Measurements from ENCODE around the gene MRPL24.
A peak's percentile ranks its signal among the peaks of the same experiment; 100 is the strongest.
"Not testable (repeated sequence)": the region's sequence is repeated elsewhere in the genome, so short reads cannot be mapped to it uniquely, and the experiment has no call there.

Gene MRPL24

DNA sequence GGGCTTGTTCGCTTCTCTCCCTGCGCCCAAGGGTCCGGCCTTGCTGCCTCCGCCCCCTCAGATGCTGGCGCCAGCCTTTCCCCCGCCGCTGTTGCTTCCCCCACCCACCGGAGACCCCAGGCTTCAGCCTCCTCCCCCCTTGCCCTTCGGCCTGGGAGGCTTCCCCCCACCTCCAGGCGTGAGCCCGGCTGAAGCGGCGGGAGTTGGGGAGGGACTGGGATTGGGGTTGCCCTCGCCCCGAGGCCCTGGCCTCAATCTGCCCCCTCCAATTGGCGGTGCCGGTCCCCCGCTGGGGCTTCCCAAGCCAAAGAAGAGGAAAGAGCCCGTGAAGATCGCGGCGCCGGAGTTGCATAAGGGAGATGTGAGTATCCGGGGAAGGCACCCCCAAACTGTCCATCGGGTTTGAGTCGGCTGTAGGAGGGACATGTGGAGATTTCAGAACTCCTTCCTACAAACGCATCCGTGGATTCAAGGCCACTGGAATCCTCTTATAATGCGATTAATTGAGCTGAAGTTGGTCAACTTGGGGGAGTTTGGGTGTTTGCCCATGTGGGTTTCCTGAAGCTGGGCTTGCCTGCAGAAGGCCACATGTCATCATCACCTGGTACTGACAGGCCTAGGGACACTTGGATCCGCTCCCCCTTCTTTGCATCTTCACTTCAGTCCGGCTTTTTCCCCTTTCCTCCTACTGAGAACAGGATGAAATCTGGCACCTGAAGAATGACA is 27.2 kb upstream of the MRPL24 start:
- H3K4me3 ChIP-seq (ENCODE audit: low read length) = peak overlapping the region; percentile 84
- TF ChIP-seq ZNF274 (IDR thresholded peaks at IDR 0.05; ENCODE audit: low read depth, low read length) = no peak

DNA sequence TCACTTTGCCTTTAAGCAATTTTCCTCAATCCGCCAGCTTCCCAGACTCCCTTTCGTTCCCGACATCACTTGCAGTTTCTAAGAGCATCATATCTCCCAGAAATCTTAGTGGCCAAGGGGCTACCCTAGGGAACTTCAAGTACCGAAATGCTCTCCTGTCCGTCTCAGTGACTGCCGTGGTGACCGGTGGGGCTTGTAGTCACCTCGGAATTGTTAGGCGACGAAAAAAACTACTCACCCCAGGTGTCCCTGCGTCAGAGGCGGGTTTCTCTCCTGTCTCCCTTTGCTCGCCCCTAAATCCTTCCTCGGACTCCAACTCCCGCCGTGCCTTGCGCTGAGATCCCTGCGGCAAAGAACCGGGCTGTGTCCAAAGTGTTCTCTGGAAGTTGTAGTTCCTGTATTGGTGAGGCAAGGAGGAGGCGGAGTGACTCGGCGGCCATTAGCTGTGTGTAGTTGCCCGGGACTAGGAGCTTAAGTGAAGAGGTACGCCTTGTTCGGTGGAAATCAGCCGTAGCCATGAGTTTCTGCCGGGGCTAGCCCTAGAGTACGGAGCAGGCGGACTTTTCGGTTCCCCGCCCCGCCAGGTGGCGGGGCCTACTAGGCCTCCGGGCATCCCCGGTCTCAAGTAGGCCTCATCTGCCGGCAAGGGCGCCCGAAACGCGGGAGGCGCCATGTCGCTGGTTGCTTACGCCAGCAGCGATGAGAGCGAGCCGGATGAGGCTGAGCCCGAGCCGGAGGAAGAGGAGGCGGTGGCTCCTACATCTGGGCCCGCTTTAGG is 26.4 kb upstream of the MRPL24 start, which contains the start of gene PRCC:
Gene PRCC (plus strand): TSS at position 435 of the 778 bp plus-strand sequence. CDS start 237 bp downstream, at position 672.
- peak within 1 kb of the TSS; percentile 84 for H3K4me3 ChIP-seq (ENCODE audit: low read length)
- no peak for TF ChIP-seq ZNF274 (IDR thresholded peaks at IDR 0.05; ENCODE audit: low read depth, low read length)

DNA sequence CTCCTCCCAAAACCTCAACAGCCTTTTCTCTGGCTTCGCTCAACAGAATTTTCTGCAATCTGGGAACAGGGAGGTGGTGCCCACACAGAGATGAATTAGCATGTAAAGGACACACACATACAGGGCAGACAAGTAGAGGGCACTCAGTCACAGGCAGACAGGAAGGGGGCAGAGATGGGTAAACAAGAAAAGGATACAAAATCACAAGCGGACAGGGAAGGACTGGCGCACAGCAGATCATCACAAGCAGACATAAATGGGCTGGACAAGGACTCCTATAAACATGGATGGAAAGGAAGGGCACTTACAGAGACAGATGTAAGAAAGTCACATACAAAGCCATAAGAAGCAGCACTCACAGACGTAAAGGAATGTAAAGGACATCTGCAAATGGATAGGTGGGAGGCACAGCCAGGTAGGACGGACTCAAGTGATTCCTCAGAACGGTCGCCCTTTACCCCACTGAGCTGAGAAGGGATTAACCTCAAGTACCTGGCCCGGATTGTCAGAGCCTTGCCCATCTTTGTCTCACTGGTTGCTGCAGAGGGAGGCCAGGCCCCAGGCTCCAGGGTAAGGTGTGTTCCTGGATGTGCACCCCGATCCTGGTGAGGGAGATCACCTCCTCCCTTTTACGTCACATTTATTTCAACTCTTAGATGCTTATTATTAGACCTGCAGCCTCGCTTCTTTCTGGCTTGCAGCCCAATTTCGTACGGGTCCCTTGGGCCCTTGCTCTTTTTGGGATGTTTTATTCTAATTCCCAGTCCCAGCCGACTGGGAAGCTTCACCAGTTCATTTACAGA is 25.6 kb upstream of the MRPL24 start:
- no peak for TF ChIP-seq ZNF274 (IDR thresholded peaks at IDR 0.05; ENCODE audit: low read depth, low read length)
- H3K4me3 ChIP-seq (ENCODE audit: low read length) = peak overlapping the region; percentile 82

DNA sequence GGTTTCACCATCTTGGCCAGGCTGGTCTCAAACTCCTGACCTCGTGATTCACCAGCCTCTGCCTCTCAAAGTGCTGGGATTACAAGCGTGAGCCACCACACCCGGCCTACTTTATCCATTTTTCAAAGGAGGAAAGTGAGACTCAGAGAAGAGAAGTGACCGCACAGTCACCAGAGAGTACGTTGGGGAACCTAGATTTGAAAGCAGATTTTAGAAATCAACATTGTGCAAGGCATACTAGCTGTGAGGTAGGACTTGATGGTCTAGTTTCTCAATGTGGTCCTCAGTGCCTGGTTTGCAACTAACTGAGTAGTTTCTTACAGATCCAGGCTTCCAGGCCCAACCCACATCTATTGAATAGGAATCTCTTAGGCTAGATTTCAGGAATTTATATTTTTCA is 24.8 kb upstream of the MRPL24 start:
- peak overlapping the region; percentile 82; the same call in 1 of the 2 replicates for H3K4me3 ChIP-seq (ENCODE audit: low read length)
- no peak for TF ChIP-seq ZNF274 (IDR thresholded peaks at IDR 0.05; ENCODE audit: low read depth, low read length)

DNA sequence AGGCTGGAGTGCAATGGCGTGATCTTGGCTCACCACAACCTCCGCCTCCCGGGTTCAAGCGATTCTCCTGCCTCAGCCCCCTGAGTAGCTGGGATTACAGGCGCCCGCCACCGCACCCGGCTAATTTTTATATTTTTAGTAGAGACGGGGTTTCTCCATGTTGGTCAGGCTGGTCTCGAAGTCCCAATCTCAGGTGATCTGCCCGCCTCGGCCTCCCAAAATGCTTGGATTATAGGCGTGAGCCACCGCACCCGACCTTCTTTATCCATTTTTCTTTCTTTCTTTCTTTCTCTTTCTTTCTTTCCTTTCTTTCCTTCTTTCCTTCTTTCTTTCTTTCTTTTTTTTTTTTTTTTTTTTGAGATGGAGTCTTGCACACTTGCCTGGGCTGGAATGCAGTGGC is 24.2 kb upstream of the MRPL24 start:
- H3K4me3 ChIP-seq (ENCODE audit: low read length) = not testable (repeated sequence)

DNA sequence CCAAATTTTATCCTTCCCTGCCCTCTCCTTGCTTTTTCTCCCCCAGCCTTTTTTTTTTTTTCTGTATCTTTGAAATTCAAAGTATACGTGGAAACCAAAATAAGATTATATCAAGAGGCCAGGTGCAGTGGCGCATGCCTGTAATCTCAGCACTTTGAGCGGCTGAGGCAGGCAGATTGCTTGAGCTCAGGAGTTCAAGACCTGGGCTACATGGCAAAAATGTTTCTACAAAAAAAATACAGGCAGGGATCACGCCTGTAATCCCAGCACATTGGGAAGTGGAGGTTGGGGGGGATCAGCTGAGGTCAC is 19.9 kb upstream of the MRPL24 start:
- no peak for TF ChIP-seq ZNF274 (IDR thresholded peaks at IDR 0.05; ENCODE audit: low read depth, low read length)
- no peak overlapping the region for H3K4me3 ChIP-seq (ENCODE audit: low read length)

DNA sequence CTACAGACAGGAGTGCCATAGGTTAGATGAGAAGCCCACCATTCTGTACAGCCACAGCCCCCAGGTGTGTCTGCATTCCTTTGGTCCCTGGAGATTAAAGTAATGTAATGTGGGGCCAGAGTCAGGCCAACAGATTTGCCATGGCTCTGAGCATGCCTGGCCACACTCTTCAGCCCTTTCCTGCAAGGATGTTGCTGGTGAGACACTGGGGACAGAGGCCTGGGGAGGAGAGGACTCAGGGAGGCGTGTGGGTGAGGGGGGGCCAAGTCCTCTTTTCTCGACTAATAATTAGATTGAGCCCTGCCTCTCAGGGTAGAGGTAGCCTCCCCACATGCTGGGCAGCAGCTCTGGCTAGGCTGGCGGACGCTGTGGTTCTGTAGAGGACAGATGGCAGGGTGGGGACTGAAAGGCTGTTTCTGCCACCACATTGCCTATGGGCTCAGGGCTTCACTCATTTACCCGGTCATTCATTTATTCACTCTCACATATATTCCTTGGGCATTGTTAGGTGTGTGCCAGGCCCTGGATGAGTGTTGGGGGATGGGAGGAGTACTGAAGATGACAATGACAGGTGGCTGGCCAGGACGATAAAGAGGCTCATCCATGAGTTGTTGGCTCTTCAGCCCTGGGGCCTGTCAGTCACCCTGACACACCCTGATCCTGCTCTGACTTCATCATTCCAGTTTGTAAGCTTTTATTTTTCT is 19.4 kb upstream of the MRPL24 start:
- H3K4me3 ChIP-seq (ENCODE audit: low read length) = no peak overlapping the region
- TF ChIP-seq ZNF274 (IDR thresholded peaks at IDR 0.05; ENCODE audit: low read depth, low read length) = no peak

DNA sequence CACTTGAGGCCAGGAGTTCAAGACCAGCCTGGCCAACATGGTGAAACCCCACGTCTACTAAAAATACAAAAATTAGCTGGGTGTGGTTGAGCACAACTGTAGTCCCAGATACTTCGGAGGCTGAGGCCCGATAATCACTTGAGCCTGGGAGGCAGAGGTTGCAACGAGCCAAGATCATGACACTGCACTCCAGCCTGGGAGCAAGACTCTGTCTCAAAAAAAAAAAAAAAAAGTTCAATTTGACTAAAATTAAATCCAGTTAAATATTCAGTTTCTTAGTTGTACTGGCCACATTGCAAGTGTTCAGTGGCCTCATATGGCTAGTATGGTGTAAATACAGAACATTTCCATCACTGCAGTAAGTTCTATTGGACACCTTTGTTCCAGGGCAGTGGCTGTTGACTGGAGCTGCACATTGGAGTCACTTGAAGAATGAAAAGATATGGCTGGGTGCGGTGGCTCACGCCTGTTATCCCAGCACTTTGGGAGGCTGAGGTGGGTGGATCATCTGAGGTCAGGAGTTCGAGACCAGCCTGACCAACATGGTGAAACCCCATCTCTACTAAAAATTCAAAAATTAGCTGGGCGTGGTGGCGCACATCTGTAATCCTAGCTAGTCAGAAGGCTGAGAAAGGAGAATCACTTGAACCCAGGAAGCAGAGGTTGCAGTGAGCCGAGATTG is 16.8 kb upstream of the MRPL24 start:
- H3K4me3 ChIP-seq (ENCODE audit: low read length) = not testable (repeated sequence)

DNA sequence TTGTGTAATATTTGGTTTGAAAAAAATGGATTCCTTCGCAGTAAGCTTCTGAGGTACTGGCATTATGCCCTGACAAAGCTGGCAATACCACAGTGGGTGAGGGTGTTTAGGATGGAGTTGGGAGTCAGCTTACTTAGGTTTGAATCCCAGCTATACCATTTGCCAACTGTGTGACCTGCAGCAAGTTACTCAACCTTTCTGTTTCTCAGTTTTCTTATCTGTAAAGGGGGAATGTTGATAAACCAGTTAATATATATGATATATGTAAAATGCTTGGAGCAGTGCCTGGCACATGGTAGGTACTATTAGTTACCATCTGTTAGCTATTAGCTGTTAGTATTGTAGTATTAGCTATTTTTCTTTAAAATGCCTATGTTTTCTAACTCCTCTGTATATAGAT is 15.5 kb upstream of the MRPL24 start:
- no peak for TF ChIP-seq ZNF274 (IDR thresholded peaks at IDR 0.05; ENCODE audit: low read depth, low read length)
- H3K4me3 ChIP-seq (ENCODE audit: low read length) = no peak overlapping the region

DNA sequence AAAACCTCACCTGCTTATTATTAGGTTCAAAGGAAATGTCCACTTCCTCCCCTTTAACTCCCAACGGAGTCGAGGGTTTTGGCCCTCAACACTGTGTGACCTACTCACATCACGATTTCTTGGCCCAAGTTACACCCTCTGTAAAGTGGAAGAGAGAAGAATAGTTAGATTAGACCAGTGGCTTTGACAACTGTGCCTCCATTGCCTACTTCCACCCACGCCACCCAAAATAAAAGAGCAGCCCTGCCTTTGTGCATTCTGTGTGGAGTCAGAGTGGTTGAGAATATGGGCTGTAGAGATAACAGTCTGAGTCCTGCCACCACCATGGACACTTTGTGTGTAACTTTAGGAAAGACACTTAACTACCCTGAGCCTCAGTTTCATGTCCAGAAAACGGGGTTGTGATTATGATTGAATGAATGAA is 14.7 kb upstream of the MRPL24 start:
- H3K4me3 ChIP-seq (ENCODE audit: low read length) = no peak overlapping the region
- no peak for TF ChIP-seq ZNF274 (IDR thresholded peaks at IDR 0.05; ENCODE audit: low read depth, low read length)

DNA sequence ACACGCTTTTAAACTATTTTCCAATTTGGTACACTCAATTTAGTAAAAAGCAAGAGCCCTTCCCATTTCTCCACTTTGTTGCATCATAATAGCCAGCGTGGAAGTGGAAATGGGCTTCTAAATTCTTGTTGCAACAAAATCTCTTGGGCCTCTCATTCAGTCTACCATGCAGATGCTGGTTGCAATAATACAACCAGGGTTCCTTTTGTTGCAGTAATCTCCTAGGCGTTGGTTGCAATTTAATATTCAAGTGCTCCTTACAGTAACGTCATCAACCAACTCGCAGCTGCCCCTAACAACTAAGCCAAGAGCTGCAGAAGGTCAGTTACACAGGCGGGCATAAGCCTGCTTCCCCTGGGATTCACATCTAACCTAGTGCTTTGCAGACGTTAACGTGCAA is 13.3 kb upstream of the MRPL24 start:
- no peak overlapping the region for H3K4me3 ChIP-seq (ENCODE audit: low read length)
- TF ChIP-seq ZNF274 (IDR thresholded peaks at IDR 0.05; ENCODE audit: low read depth, low read length) = no peak

DNA sequence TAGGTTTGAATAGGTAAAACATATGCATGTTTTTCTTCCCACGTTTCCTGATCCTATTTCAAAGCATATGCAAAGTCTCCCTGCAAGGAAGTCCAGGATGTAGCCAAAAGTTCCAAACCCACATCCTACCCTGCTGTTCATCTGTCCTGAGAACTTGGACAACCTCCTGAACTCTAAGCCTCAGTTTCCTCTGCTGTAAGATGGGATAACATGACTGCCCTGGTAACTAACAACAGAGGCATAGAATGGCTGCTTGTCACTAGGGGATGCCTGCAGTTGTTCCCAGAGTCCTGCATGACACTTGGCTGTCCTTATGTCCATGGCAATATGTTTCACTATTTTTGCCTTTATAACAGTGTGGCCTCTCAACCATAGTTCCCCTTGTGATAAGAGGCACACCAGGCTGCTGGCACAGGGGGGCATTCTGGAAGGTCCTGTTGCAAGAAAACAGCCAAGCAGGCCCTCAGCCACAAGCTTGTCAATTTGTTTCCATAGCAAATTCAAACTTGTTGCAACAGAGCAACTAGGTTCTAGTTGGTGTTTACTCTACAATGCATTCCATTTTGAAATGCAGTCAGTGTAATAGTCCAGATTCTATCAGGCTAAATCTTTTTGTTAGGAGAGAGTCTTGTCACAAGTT is 12.1 kb upstream of the MRPL24 start:
- TF ChIP-seq ZNF274 (IDR thresholded peaks at IDR 0.05; ENCODE audit: low read depth, low read length) = no peak
- peak overlapping the region; percentile 78 for H3K4me3 ChIP-seq (ENCODE audit: low read length)

DNA sequence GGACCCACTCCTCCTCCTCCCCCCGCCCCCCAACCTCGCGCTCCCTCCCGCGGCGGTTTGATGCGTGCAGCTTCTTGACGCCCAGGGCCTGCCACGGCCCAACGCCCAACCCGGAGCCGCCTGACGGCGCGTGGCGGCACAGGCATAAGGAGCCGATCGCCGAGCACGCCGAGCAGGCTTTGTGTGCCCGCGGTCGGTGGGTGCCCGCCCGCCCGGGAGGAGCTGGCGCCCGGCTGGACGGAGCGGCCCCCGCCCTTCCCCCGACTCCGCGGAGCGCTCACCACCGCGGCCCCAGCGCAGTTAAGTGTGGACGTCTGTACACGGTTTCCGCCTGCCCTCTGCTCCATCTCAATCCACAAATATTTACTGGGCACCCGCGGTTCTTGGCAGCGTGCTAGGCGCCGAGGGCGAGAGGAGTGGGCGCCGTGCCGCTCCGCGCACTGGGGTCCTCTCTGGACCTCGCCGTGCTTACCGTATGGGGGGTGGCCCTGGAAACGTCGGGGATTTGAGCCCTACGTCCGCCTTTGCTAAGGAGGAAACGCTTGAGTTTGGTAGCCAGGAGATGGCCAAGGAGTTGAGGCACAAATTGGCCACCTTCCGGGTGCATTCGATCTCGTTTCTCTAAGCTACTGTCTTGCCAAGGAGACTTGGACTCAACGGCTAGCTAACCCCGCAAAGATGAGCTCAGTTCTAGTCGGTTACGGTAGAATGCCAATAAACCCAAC is 11.0 kb upstream of the MRPL24 start:
- peak overlapping the region; percentile 78 for H3K4me3 ChIP-seq (ENCODE audit: low read length)
- TF ChIP-seq ZNF274 (IDR thresholded peaks at IDR 0.05; ENCODE audit: low read depth, low read length) = no peak
